ENCODE data around the gene AGPAT3. TPM values are rescaled to one million over a fixed set of nuclear protein-coding genes. Genes with fewer than 3 reads are reported as not detected.

Gene AGPAT3, protein sequence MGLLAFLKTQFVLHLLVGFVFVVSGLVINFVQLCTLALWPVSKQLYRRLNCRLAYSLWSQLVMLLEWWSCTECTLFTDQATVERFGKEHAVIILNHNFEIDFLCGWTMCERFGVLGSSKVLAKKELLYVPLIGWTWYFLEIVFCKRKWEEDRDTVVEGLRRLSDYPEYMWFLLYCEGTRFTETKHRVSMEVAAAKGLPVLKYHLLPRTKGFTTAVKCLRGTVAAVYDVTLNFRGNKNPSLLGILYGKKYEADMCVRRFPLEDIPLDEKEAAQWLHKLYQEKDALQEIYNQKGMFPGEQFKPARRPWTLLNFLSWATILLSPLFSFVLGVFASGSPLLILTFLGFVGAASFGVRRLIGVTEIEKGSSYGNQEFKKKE
- 30.2 and 35.4 TPM in 2 replicates for total RNA-seq

GRCh38 chr21:43864962-43865539, at the start of gene AGPAT3:
TSS of gene AGPAT3 (plus strand) at chr21:43865223. CDS start at chr21:43959682, 94,459 bp downstream.

GRCh38 chr21:44011579-44012473, 146.8 kb downstream of the AGPAT3 start, which contains the start of gene TRAPPC10:
TSS of gene TRAPPC10 (plus strand) at chr21:44012309. CDS start at chr21:44012494, 185 bp downstream.

Other genes with a start within 250 kb of the AGPAT3 start
- gene HSF2BP, start 205.7 kb upstream of the AGPAT3 start, total RNA-seq: 1.6 and 1.7 TPM in 2 replicates
- 39.0 and 46.5 TPM in 2 replicates for gene RRP1B, start 205.7 kb upstream of the AGPAT3 start, total RNA-seq
- gene PDXK, start 146.1 kb upstream of the AGPAT3 start, total RNA-seq: 52.9 and 99.5 TPM in 2 replicates
- 3.6 and 4.5 TPM in 2 replicates for gene CSTB, start 88.9 kb upstream of the AGPAT3 start, total RNA-seq
- gene RRP1, start 75.6 kb upstream of the AGPAT3 start, total RNA-seq: 26.3 and 29.0 TPM in 2 replicates
- 14.9 and 19.5 TPM in 2 replicates for gene TRAPPC10, start 147.1 kb downstream of the AGPAT3 start, total RNA-seq
- 25.1 and 25.3 TPM in 2 replicates for gene PWP2, start 242.2 kb downstream of the AGPAT3 start, total RNA-seq

All from epithelial cell of umbilical artery (primary cell).